ENCODE measurements around the gene APOB.

Gene APOB

GRCh38 chr2:20955277-20956026 is 88.4 kb downstream of the APOB start:
- POLR2A ChIA-PET = no interaction called here
- no peak overlapping the region for H3K4me3 ChIP-seq (ENCODE audit: low read depth, low read length)
- no peak for DNase-seq (ENCODE audit: low read depth, low spot score)
- CTCF ChIA-PET = interaction anchor here (1.0 to 13.3 kb wide), 2 partner anchors 14 to 292 kb away, joined by 3 to 382 read pairs; partner anchors contain the start of gene GDF7
- TF ChIP-seq, protein P1, sequence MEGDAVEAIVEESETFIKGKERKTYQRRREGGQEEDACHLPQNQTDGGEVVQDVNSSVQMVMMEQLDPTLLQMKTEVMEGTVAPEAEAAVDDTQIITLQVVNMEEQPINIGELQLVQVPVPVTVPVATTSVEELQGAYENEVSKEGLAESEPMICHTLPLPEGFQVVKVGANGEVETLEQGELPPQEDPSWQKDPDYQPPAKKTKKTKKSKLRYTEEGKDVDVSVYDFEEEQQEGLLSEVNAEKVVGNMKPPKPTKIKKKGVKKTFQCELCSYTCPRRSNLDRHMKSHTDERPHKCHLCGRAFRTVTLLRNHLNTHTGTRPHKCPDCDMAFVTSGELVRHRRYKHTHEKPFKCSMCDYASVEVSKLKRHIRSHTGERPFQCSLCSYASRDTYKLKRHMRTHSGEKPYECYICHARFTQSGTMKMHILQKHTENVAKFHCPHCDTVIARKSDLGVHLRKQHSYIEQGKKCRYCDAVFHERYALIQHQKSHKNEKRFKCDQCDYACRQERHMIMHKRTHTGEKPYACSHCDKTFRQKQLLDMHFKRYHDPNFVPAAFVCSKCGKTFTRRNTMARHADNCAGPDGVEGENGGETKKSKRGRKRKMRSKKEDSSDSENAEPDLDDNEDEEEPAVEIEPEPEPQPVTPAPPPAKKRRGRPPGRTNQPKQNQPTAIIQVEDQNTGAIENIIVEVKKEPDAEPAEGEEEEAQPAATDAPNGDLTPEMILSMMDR (IDR thresholded peaks at IDR 0.05; ENCODE audit: insufficient read depth, low read length, missing control alignments) = no peak

DNA sequence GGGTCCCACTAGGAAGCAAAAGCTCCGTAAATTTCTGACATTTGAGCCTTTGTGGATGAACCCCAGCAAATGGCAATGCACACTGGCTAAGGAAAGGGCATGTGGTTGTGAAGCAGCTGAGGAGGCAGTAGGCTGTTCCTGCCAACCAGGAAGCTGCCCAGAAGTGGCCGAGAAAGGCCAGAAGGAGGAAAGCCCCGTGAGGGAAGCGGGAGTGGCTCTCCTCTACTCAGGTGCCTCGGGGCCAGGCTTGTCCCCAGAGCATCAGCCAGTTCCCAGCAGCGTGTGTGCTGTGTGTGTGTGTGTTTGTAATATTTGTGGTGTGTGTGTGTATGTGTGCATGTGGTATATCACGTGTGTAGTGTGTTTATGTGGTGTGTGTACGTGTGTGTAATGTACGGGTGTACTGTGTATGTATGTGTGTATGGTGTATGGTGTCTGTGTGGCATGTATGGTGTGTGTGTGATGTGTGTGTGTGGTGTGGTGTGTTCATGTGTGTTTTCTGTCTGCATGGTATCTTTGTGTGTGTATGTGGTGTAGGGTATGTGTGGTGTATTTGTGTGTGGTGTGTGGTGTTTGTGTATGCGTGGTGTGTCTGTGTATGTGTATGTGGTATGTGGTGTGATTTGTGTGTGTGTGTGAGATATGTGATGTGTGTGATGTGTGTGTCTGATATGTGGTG is 90.6 kb downstream of the APOB start:
- ChIA-PET CTCF (interaction anchor here (3.5 kb wide), 1 partner anchor 9 kb away, joined by 28 read pairs; no protein-coding TSS in a partner anchor), POLR2A (no interaction called here)
- no peak for DNase-seq (ENCODE audit: low read depth, low spot score)
- H3K4me3 ChIP-seq (ENCODE audit: low read depth, low read length) = no peak overlapping the region
- TF ChIP-seq, protein P1 (IDR thresholded peaks at IDR 0.05; ENCODE audit: insufficient read depth, low read length, missing control alignments) = no peak
